PC-9 (cell line): ENCODE results near the gene ALCAM. TPM values are rescaled to one million over a fixed set of nuclear protein-coding genes. Genes with fewer than 3 reads are reported as not detected.

Source experiments
- BruUV-seq: library from RNA; stranded (reverse); fragments of 400-500 nt; replicated peaks from 2 replicates; lab custom pipeline; 2021; lab: Mats Ljungman, UMichigan
- CTCF ChIA-PET: fragments of 300-600 bp; sonication (Branson Sonifier 250); formaldehyde crosslinking; loops from one replicate; lab custom pipeline; 2022; ENCODE audit warnings: antibody characterized with exemption; lab: Charles Lee
- POLR2A ChIA-PET: fragments of 300-600 bp; sonication (Branson Sonifier 250); formaldehyde crosslinking; loops from one replicate; lab custom pipeline; 2022; ENCODE audit warnings: antibody characterized with exemption; ENCODE audit not compliant: unreplicated experiment; lab: Charles Lee
- DNase-seq, 2 experiments: peaks; one replicate each; pipeline versions ENCODE4 v3.0.0 to v3.0.0-alpha.2; 2015 to 2022; ENCODE audit warnings: mixed read lengths in 1 of 2
- H2AFZ ChIP-seq: fragments of 200-600 bp; sonication (generic); 2 replicates; pipeline ENCODE4 v1.8.1; 2017; ENCODE audit warnings: antibody characterized with exemption
- H3F3A ChIP-seq: fragments of 200-600 bp; sonication (generic); 2 replicates; pipeline ENCODE4 v1.8.1; 2017; ENCODE audit warnings: antibody characterized with exemption, mild to moderate bottlenecking, low read depth; ENCODE audit not compliant: insufficient read depth
- H3K27ac ChIP-seq: fragments of 200-600 bp; sonication (generic); 2 replicates; pipeline ENCODE4 v1.6.1; 2016; ENCODE audit warnings: mixed run types
- H3K27me3 ChIP-seq: fragments of 200-600 bp; sonication (generic); 2 replicates; pipeline ENCODE4 v1.6.1; 2016; ENCODE audit warnings: low read depth, mixed run types; ENCODE audit not compliant: insufficient read depth
- H3K36me3 ChIP-seq: fragments of 200-600 bp; sonication (generic); 2 replicates; pipeline ENCODE4 v1.6.1; 2016; ENCODE audit warnings: low read depth, mixed run types
- H3K4me1 ChIP-seq: fragments of 200-600 bp; sonication (generic); replicated peaks from 2 replicates; pipeline ENCODE4 v1.6.1; 2016; ENCODE audit warnings: mixed run types; ENCODE audit not compliant: insufficient read depth
- H3K4me2 ChIP-seq: fragments of 200-600 bp; sonication (generic); 2 replicates; pipeline ENCODE4 v1.6.1; 2017; ENCODE audit warnings: mixed run types
- H3K4me3 ChIP-seq: fragments of 200-600 bp; sonication (generic); 2 replicates; pipeline ENCODE4 v1.6.1; 2016; ENCODE audit warnings: mixed run types
- H3K79me2 ChIP-seq: fragments of 200-600 bp; sonication (generic); 2 replicates; pipeline ENCODE4 v1.6.1; 2017; ENCODE audit warnings: low read depth, mixed run types
- H3K9me2 ChIP-seq: fragments of 200-600 bp; sonication (generic); 2 replicates; pipeline ENCODE4 v1.8.1; 2017; ENCODE audit warnings: mild to moderate bottlenecking; ENCODE audit not compliant: insufficient read depth
- H3K9me3 ChIP-seq: fragments of 200-600 bp; sonication (generic); 2 replicates; pipeline ENCODE4 v1.8.1; 2016; ENCODE audit warnings: low read depth; ENCODE audit not compliant: insufficient read depth
- H4K20me1 ChIP-seq: fragments of 200-600 bp; sonication (generic); 2 replicates; pipeline ENCODE4 v1.8.1; 2017; ENCODE audit not compliant: insufficient read depth
- CTCF ChIP-seq: fragments of 200-600 bp; sonication (generic); conservative IDR thresholded peaks from 2 replicates; pipeline ENCODE4 v1.6.1; 2017; ENCODE audit warnings: mixed run types, antibody characterized with exemption, mild to moderate bottlenecking, moderate library complexity
- EZH2 ChIP-seq: fragments of 200-600 bp; sonication (generic); IDR thresholded peaks from 2 replicates; pipeline ENCODE4 v1.8.0; 2017; ENCODE audit warnings: antibody characterized with exemption, low read depth
- intact Hi-C: fragments of 100-400 bp; cut with micrococcal nuclease; formaldehyde crosslinking; loops from one replicate; pipeline ENCODE4 v1.10.0; 2022; ENCODE audit not compliant: unreplicated experiment
- total RNA-seq: library from RNA; stranded (reverse); gene quantifications from 2 replicates; pipeline ENCODE4 v1.2.3, GENCODE V29; 2021

The ALCAM gene
- total RNA-seq, 1 experiment from 2014 or later = 132 TPM

GRCh38 chr3:105528955-105529354, 162.2 kb downstream of the ALCAM start:
- Histone ChIP-seq H3K4me1 (peaks cover 35% of the 10 kb centered on the region), H3K9me3 (no peaks in the 10 kb centered on the region), H3K4me2 (no peak overlapping the region), H2AFZ (no peak overlapping the region; the same call in 1 of the 2 replicates), H3K27me3 (no peaks in the 10 kb centered on the region), H3F3A (no peaks in the 10 kb centered on the region), H3K36me3 (peaks cover 15% of the 10 kb centered on the region; the same call in 1 of the 2 replicates), H3K4me3 (no peak overlapping the region), H3K27ac (no peak overlapping the region), H3K79me2 (no peaks in the 10 kb centered on the region), H3K9me2 (no peaks in the 10 kb centered on the region), H4K20me1 (no peaks in the 10 kb centered on the region)
- CTCF ChIA-PET = no interaction called here
- intact Hi-C loops = no loop called here
- TF ChIP-seq CTCF (no peak), EZH2 (no peak)
- BruUV-seq = no TSS peak
- POLR2A ChIA-PET = no interaction called here
- no peak for DNase-seq

GRCh38 chr3:105529456-105529855, 162.7 kb downstream of the ALCAM start:
- ChIA-PET POLR2A (no interaction called here), CTCF (no interaction called here)
- no peak overlapping the region for H2AFZ ChIP-seq
- no peaks in the 10 kb centered on the region for H3K27me3 ChIP-seq
- intact Hi-C loops = no loop called here
- H3K9me2 ChIP-seq = no peaks in the 10 kb centered on the region
- no peaks in the 10 kb centered on the region for H3K9me3 ChIP-seq
- H3K4me2 ChIP-seq = no peak overlapping the region
- H3K79me2 ChIP-seq = no peaks in the 10 kb centered on the region
- no peaks in the 10 kb centered on the region for H4K20me1 ChIP-seq
- H3K4me1 ChIP-seq = peaks cover 32% of the 10 kb centered on the region
- TF ChIP-seq CTCF (no peak), EZH2 (no peak)
- no peak overlapping the region for H3K27ac ChIP-seq
- peak in 1 of 2 experiments; percentile 46 for DNase-seq
- H3K36me3 ChIP-seq = peaks cover 13% of the 10 kb centered on the region; the same call in 1 of the 2 replicates
- H3F3A ChIP-seq = no peaks in the 10 kb centered on the region
- H3K4me3 ChIP-seq = no peak overlapping the region
- no TSS peak for BruUV-seq

- Histone ChIP-seq H3K4me2 (no peak overlapping the region), H3K4me1 (peaks cover 21% of the 10 kb centered on the region), H4K20me1 (no peaks in the 10 kb centered on the region), H3K36me3 (0 out of 2 replicates have a peak, but pooled peaks cover 4% of the 10 kb centered on the region), H3K27me3 (no peaks in the 10 kb centered on the region), H3K4me3 (no peak overlapping the region), H3F3A (no peaks in the 10 kb centered on the region), H3K27ac (no peak overlapping the region), H2AFZ (no peak overlapping the region), H3K9me3 (no peaks in the 10 kb centered on the region), H3K79me2 (no peaks in the 10 kb centered on the region), H3K9me2 (no peaks in the 10 kb centered on the region)
- TF ChIP-seq EZH2 (no peak), CTCF (no peak)
- intact Hi-C loops = no loop called here
- POLR2A ChIA-PET = no interaction called here
- no TSS peak for BruUV-seq
- CTCF ChIA-PET = no interaction called here
- no peak for DNase-seq
These were observed 165.5 kb downstream of the ALCAM start for GRCh38 chr3:105532251-105532650.
